HG02885 (cell line): ENCODE data around the gene P3R3URF.

Experiments used
- ATAC-seq: cut with Tn5 transposase; IDR thresholded peaks from one replicate; pipeline ENCODE4 v1.9.1; 2021; ENCODE audit warnings: mild to moderate bottlenecking; ENCODE audit not compliant: unreplicated experiment, poor library complexity

Gene P3R3URF

GRCh38 chr1:46134660-46135331 lies 41.5 kb downstream of the P3R3URF start:
- ATAC-seq: no peak

- no peak for ATAC-seq
These were observed 42.4 kb downstream of the P3R3URF start for GRCh38 chr1:46133781-46134350.

- ATAC-seq: peak; percentile 54
These were observed 43.1 kb downstream of the P3R3URF start for GRCh38 chr1:46133181-46133658.

- ATAC-seq: peak; percentile 88
These were observed 43.6 kb downstream of the P3R3URF start, which contains the start of gene PIK3R3 for GRCh38 chr1:46132529-46133180. TSS of gene PIK3R3 (minus strand) at chr1:46132629. CDS start at chr1:46131952, 677 bp downstream.

- ATAC-seq: no peak
These were observed 44.4 kb downstream of the P3R3URF start for GRCh38 chr1:46131712-46132528.

GRCh38 chr1:46131093-46131492 lies 45.2 kb downstream of the P3R3URF start:
- ATAC-seq: no peak

- no peak for ATAC-seq
These were observed 45.7 kb downstream of the P3R3URF start for GRCh38 chr1:46130606-46131005.

- ATAC-seq: no peak
These were observed 46.2 kb downstream of the P3R3URF start for GRCh38 chr1:46130121-46130520.

- ATAC-seq: no peak
These were observed 47.9 kb downstream of the P3R3URF start for GRCh38 chr1:46128344-46128743.
